Measurements from ENCODE around the gene SLC22A23.

- TF ChIP-seq, protein P1, sequence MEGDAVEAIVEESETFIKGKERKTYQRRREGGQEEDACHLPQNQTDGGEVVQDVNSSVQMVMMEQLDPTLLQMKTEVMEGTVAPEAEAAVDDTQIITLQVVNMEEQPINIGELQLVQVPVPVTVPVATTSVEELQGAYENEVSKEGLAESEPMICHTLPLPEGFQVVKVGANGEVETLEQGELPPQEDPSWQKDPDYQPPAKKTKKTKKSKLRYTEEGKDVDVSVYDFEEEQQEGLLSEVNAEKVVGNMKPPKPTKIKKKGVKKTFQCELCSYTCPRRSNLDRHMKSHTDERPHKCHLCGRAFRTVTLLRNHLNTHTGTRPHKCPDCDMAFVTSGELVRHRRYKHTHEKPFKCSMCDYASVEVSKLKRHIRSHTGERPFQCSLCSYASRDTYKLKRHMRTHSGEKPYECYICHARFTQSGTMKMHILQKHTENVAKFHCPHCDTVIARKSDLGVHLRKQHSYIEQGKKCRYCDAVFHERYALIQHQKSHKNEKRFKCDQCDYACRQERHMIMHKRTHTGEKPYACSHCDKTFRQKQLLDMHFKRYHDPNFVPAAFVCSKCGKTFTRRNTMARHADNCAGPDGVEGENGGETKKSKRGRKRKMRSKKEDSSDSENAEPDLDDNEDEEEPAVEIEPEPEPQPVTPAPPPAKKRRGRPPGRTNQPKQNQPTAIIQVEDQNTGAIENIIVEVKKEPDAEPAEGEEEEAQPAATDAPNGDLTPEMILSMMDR (IDR thresholded peaks at IDR 0.05; ENCODE audit: borderline replicate concordance, extremely low read depth, low read length, poor library complexity, severe bottlenecking), result no peak
- no peak for TF ChIP-seq EZH2 (IDR thresholded peaks at IDR 0.05; ENCODE audit: borderline replicate concordance, low read depth, low read length, severe bottlenecking)
Measured at GRCh38 chr6:3296537-3296936, 160.3 kb downstream of the SLC22A23 start.

Data from DND-41 (cell line).